Neuron (in vitro differentiated cells): ENCODE measurements around the gene EPHA4.

Source experiments
- H2AFZ ChIP-seq: one replicate; pipeline ENCODE4 v1.6.1; 2013; ENCODE audit warnings: low read depth, mild to moderate bottlenecking, inconsistent platforms, low read length, moderate library complexity
- H3K27me3 ChIP-seq: one replicate; pipeline ENCODE4 v1.6.1; 2013; ENCODE audit warnings: low read length; ENCODE audit not compliant: insufficient read depth
- H3K36me3 ChIP-seq: one replicate; pipeline ENCODE4 v1.6.1; 2013; ENCODE audit warnings: low read length; ENCODE audit not compliant: insufficient read depth
- H3K4me1 ChIP-seq: one replicate; pipeline ENCODE4 v1.6.1; 2013; ENCODE audit warnings: low read length; ENCODE audit not compliant: insufficient read depth
- H3K4me3 ChIP-seq: 2 replicates; pipeline ENCODE4 v1.5.1; 2013; ENCODE audit warnings: mild to moderate bottlenecking, low read length, moderate library complexity
- H3K9me3 ChIP-seq: one replicate; pipeline ENCODE4 v1.6.1; 2013; ENCODE audit warnings: low read length

Gene EPHA4

DNA sequence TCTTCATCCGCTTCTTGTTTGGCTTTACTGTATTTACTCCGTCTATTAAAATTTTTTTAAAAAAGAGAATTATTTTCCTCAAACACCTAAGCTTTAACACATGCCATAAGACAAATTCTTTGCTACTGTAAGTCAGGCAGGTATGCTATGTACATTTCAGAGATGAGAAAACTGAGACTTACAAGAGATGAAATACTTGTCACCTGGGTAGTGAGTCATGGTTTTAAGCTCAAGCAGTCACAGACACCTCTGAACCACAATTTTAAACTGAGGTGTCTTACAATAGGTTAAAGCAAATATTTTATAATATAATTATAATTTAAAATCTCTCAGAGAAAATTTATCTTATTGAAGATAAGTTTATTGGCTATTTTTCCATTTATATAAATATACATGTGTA, 126.0 kb downstream of the EPHA4 start:
- H3K4me3 ChIP-seq = no peak overlapping the region
- H3K36me3 ChIP-seq = peaks cover 12% of the 10 kb centered on the region
- no peak overlapping the region for H2AFZ ChIP-seq
- no peaks in the 10 kb centered on the region for H3K4me1 ChIP-seq
- H3K27me3 ChIP-seq = no peaks in the 10 kb centered on the region
- H3K9me3 ChIP-seq = peaks cover 6% of the 10 kb centered on the region

DNA sequence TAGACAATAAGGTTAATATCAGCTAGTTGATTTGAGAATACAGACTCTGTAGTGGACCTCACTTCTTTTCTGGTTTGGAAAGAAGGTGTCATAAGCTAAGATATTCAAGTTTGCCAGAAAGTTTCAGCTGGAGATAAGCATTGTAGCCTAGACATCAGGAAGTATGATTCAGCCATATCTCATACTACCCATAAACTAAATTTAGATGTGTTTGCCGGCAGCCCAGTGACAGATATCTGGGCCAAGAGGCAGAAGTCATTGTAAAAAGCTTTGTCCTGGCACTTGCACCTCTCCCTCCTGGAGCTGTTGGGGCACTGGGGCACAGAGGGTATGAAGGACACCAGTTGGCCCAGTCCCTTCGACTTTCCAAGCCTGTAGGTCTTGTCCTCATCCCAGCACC, 128.0 kb downstream of the EPHA4 start:
- Histone ChIP-seq H3K4me1 (no peaks in the 10 kb centered on the region), H3K36me3 (peaks cover 12% of the 10 kb centered on the region), H2AFZ (no peak overlapping the region), H3K27me3 (no peaks in the 10 kb centered on the region), H3K9me3 (peaks cover 6% of the 10 kb centered on the region), H3K4me3 (no peak overlapping the region)

DNA sequence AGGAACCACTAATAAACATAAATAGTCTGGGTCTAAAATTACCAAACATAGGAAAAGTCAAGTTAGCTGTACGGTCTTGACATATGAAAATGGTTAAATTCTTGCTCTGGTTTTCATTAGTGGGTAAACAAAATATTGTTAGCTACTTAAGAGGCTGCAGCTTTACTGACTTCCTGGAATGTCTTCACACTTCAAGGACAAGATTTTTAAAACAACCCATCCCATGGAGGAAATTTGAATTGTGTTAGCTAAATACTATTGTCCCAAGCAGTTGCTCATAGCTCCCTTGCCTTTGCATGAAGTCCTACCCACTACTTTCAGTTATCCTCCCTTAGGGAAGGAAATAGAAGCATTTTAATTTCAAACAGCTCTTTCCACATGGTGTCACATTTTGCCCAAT, 128.5 kb downstream of the EPHA4 start:
- Histone ChIP-seq H3K36me3 (peaks cover 12% of the 10 kb centered on the region), H3K4me3 (no peak overlapping the region), H3K9me3 (peaks cover 6% of the 10 kb centered on the region), H3K4me1 (no peaks in the 10 kb centered on the region), H2AFZ (no peak overlapping the region), H3K27me3 (no peaks in the 10 kb centered on the region)

- Histone ChIP-seq H3K27me3 (no peaks in the 10 kb centered on the region), H2AFZ (no peak overlapping the region), H3K4me3 (no peak overlapping the region), H3K9me3 (peaks cover 6% of the 10 kb centered on the region), H3K4me1 (no peaks in the 10 kb centered on the region), H3K36me3 (peaks cover 12% of the 10 kb centered on the region)
These were observed 130.0 kb downstream of the EPHA4 start for GRCh38 chr2:221442128-221442527.

DNA sequence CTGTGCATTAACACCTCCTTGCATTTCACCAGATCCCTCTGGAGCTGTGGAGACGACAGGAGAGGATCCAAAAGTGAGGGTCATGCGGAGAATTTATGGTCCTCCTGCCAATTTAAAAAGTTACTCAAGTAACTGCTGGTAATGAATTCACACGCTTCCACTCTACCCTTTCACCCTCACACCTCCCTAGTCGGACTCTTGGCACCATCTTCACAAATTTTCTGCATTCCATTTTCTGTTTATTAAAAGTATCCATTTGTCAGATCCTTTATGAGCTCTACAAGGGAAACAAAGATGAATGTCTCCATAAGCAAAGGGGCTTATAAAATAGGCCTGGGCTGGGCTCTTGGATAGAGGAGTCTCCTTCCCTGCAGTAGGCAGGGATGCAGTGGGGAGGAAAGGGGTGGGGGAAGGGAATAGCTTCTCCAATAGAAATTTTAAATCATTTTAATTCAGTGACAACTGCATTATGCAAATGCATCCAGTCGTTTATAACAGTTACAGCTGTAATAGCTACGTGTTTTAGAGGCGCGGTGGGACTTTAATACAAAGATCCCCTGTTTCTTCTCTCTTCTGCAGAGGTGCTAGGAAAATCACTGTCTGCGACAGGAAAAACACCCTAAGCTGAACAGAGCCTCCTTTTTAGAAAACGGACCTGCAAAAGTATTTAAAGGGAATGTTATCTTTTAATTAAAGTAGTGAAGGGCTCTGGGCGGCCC, 132.2 kb downstream of the EPHA4 start:
- Histone ChIP-seq H3K4me1 (peaks cover 9% of the 10 kb centered on the region), H3K4me3 (no peak overlapping the region), H3K36me3 (peaks cover 12% of the 10 kb centered on the region)

GRCh38 chr2:221437056-221437455, 135.0 kb downstream of the EPHA4 start:
- H2AFZ ChIP-seq = no peak overlapping the region
- H3K9me3 ChIP-seq = peaks cover 6% of the 10 kb centered on the region
- peaks cover 5% of the 10 kb centered on the region for H3K36me3 ChIP-seq
- no peaks in the 10 kb centered on the region for H3K27me3 ChIP-seq
- no peak overlapping the region for H3K4me3 ChIP-seq
- peaks cover 11% of the 10 kb centered on the region for H3K4me1 ChIP-seq

More for the DNA sequence above, 132.2 kb downstream of the EPHA4 start:
- Histone ChIP-seq H2AFZ (no peak overlapping the region), H3K27me3 (no peaks in the 10 kb centered on the region), H3K9me3 (peaks cover 6% of the 10 kb centered on the region)

- H3K9me3 ChIP-seq = no peaks in the 10 kb centered on the region
- H3K27me3 ChIP-seq = no peaks in the 10 kb centered on the region
- no peak overlapping the region for H2AFZ ChIP-seq
- H3K4me1 ChIP-seq = peaks cover 11% of the 10 kb centered on the region
- no peak overlapping the region for H3K4me3 ChIP-seq
- peaks cover under 1% of the 10 kb centered on the region for H3K36me3 ChIP-seq
These were observed 136.9 kb downstream of the EPHA4 start for GRCh38 chr2:221435171-221435570.

- Histone ChIP-seq H3K36me3 (peaks cover 2% of the 10 kb centered on the region), H2AFZ (no peak overlapping the region), H3K4me3 (no peak overlapping the region)
These were observed 138.0 kb downstream of the EPHA4 start for GRCh38 chr2:221434142-221434541.

GRCh38 chr2:221431477-221431876, 140.6 kb downstream of the EPHA4 start:
- Histone ChIP-seq H3K36me3 (peaks cover 2% of the 10 kb centered on the region), H2AFZ (no peak overlapping the region)

More at GRCh38 chr2:221434142-221434541, 138.0 kb downstream of the EPHA4 start:
- Histone ChIP-seq H3K9me3 (no peaks in the 10 kb centered on the region), H3K4me1 (peaks cover 11% of the 10 kb centered on the region), H3K27me3 (no peaks in the 10 kb centered on the region)

GRCh38 chr2:221429741-221430491, 142.2 kb downstream of the EPHA4 start:
- Histone ChIP-seq H3K27me3 (no peaks in the 10 kb centered on the region), H3K9me3 (no peaks in the 10 kb centered on the region), H3K4me3 (no peak overlapping the region), H3K4me1 (peaks cover 7% of the 10 kb centered on the region), H3K36me3 (peaks cover 11% of the 10 kb centered on the region), H2AFZ (no peak overlapping the region)

More at GRCh38 chr2:221431477-221431876, 140.6 kb downstream of the EPHA4 start:
- Histone ChIP-seq H3K27me3 (no peaks in the 10 kb centered on the region), H3K4me3 (no peak overlapping the region), H3K4me1 (peaks cover 16% of the 10 kb centered on the region), H3K9me3 (no peaks in the 10 kb centered on the region)

DNA sequence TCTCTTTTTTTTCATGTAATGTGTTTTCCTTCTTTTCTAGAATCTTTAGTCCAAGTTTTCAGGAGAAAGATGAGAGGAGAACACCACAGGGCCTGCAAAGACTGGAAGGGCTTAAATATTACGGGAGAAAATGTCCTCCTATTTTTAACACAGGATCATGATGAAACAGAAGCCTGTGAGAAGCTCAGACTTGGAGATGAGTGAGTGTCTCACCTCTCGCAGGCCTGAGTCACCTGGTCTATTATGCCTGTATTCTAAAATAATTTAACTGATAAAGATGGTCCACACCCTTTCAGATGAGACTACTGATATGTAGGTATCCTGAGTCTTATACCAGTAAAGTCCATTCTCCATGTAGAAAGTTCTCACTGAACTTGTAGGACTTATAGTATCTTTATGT, 143.2 kb downstream of the EPHA4 start:
- Histone ChIP-seq H2AFZ (no peak overlapping the region), H3K4me3 (no peak overlapping the region), H3K27me3 (no peaks in the 10 kb centered on the region), H3K36me3 (peaks cover 15% of the 10 kb centered on the region), H3K9me3 (no peaks in the 10 kb centered on the region), H3K4me1 (peaks cover 5% of the 10 kb centered on the region)

GRCh38 chr2:221426929-221427328, 145.2 kb downstream of the EPHA4 start:
- Histone ChIP-seq H3K9me3 (no peaks in the 10 kb centered on the region), H3K4me1 (peaks cover 17% of the 10 kb centered on the region), H3K4me3 (no peak overlapping the region), H2AFZ (no peak overlapping the region), H3K27me3 (no peaks in the 10 kb centered on the region), H3K36me3 (peaks cover 15% of the 10 kb centered on the region)

- no peaks in the 10 kb centered on the region for H3K27me3 ChIP-seq
- no peak overlapping the region for H3K4me3 ChIP-seq
- no peaks in the 10 kb centered on the region for H3K9me3 ChIP-seq
- no peak overlapping the region for H2AFZ ChIP-seq
- H3K4me1 ChIP-seq = peaks cover 17% of the 10 kb centered on the region
- peaks cover 15% of the 10 kb centered on the region for H3K36me3 ChIP-seq
These were observed 146.2 kb downstream of the EPHA4 start for GRCh38 chr2:221425891-221426290.
